GM19025 (cell line): ENCODE data around the gene RASGRP1.

ENCODE experiments used
- ATAC-seq: cut with Tn5 transposase; IDR thresholded peaks from one replicate; pipeline ENCODE4 v1.9.1; 2021; ENCODE audit warnings: mild to moderate bottlenecking, low read depth, moderate library complexity; ENCODE audit not compliant: unreplicated experiment

Gene RASGRP1

DNA sequence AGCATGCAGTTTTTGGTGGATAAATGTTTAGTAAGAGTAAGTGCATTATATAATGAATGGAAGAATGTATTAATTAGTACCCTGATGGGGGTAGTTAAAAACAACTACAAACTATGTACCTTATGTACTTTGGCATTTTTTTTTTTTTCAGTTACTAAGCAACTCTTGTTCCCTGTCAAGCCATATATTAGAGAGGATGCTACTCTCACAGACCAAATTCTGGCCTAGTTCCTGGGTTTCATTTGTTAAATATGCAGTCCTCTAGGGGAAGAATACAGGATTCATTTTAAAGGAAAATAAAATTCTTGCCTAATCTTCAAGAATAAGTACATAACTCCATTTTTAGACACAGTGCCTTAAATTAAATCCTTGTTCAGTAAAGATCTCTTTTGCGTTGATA is 93.8 kb downstream of the RASGRP1 start:
- no peak for ATAC-seq

DNA sequence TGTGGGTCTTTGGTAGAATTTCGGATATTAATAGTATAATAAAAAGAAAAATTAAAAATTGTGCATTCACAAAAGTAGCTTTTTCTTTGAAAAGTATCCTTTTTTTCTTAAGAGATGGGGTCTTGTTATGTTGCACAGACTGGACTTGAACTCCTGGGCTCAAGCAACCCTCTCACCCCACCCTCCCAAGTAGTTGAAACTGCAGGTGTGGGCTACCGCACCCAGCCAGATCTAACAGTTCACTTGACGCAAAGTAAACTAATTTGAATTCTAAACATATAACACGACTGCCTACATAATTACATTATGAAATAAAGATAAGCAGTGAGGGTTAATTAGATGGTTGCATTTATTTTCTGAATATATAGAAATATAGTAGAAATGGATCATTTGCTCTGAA is 99.9 kb downstream of the RASGRP1 start:
- ATAC-seq, result no peak

DNA sequence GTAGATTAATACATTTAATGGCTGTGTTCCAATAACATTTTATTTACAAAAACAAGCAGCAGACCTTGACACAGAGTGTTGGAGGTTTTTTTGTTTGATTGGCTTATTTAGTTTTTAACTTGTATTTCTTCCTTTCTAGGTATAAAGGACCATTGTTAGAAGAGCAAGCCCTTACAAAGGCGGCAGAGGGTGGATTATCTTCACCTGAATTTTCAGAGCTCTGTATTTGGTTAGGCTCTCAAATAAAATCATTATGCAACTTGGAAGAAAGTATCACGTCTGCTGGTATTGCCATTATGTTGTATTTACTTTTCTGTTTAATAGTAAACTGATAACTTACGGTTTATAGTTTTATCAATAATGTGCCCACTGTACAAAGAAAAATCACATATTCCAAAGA is 100.7 kb downstream of the RASGRP1 start:
- no peak for ATAC-seq

DNA sequence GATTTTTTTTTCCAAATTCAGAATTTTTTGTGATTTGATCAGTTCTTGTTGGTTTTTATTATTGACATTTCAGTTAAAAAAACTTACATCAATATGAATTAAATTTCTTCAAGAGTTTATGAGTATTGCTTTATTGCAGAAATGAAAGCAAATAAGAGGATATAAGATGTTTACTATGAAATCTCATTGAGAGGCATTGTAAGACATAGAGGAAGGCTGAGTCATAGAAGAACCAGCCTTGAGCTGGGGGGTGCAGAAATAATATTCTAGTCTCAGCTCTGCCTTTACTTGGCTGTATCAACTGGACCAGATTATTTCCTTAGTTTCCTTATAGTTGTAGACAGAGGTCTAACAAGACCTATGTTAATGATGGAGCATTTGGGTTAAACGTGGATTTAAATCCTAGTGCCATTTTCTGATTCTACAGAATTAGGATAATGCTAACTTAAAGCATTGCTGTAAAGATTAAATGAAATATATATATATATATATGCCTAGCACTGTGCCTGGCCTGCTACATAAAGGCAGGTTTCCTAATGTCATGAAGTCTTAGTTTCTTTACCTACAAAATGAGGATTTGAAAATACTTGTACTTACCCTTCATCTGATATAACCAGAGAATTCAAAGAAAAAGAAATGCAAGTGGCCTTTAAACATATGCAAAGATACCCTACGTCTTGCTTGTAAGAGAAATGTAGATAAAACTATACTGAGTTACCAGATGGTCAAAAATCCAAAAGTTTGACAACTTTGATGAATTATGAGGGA is 103.4 kb downstream of the RASGRP1 start:
- ATAC-seq, result no peak

DNA sequence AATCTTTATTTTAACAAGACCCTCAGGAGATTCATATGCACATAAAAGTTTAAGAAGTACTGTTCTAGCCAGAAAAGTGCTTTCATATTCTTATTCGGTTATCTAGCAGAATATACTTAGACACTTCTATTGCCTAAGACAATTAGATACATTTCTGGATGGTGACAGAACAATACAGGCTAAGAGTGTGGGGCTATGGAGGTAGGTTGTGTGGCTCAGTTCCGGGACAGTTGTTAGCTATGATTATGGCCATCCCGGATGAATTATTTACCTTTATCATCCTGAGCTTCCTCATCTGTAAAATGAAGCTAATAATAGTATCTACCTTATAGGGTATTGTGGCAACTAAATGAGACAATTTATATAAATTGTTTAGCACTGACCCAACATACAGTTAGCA is 104.1 kb downstream of the RASGRP1 start:
- ATAC-seq, result no peak

DNA sequence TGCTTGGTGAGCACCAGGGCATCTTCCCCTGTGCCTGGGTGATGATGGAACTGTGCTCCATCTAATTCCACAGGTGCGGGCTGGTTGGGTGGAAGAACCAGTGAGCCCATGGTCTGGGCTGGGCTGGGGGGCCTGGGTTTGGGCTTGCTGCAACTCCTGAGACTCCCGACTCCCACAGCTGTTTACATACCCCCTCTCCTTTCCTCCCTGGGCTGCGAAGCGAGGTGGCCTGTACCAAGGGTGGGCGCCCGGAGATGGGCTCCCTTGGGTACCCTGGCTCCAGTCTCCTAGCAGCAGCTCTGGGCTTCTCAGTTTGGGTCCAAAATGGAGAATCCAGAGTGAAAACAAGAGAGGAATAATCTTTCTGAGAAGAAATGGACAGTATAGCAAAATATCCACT is 105.1 kb downstream of the RASGRP1 start:
- ATAC-seq, result no peak

DNA sequence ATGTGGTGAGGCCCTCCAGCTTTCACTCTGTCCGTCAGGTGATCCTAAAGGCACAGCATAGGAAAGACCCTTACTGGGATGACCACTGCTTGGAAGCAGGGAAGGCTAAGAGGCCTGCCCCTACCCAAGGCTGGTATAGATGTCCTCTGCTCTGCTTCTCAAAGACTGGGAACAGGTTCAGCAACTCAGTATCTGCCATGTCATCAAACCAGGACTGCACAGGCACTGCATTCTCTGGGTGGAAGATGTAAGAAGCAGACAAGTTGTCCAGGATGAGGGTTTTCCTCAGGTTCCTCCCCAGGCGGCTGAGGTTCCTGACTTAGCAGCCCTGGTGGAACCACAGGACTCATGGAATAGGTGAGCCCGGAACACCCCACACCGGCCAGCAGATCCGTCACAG is 106.0 kb downstream of the RASGRP1 start:
- ATAC-seq, result no peak

DNA sequence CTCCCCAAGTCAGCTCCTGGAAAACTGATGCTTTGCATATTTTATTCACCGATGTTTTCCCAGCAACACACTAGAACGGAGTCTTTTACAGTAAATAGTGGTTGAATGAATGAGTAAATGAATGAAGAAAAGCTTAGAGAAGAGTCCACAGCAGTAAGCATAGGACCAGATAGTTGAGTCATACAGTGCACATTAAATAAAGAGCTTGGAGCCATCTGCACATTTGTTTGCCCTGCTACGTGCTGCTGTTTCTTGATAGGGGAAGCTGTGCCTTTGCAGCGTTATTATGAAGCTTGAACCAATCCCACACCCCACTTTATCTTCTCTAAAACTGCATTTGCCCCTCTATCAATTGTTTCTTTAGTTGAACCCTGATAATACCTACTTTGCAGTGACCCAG is 109.5 kb downstream of the RASGRP1 start:
- no peak for ATAC-seq

DNA sequence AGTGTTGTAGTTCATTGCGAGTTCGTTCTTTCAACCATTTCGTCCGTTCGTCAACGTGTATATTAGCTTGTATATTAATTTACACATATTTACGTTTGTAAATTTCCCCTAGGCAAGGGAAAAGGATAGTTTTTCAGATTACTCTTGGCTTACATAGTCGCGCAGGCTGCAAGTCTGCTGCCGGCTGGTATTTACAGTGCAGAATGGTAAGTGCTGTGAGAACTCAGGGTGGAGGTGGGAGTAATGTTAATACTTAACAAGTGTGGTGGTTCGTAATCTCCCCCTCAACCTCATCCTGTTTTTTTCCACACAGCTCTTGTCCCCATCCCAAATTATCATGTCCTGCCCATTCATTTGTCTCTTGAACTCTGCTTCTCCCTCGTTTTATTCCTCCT is 109.9 kb downstream of the RASGRP1 start:
- no peak for ATAC-seq

DNA sequence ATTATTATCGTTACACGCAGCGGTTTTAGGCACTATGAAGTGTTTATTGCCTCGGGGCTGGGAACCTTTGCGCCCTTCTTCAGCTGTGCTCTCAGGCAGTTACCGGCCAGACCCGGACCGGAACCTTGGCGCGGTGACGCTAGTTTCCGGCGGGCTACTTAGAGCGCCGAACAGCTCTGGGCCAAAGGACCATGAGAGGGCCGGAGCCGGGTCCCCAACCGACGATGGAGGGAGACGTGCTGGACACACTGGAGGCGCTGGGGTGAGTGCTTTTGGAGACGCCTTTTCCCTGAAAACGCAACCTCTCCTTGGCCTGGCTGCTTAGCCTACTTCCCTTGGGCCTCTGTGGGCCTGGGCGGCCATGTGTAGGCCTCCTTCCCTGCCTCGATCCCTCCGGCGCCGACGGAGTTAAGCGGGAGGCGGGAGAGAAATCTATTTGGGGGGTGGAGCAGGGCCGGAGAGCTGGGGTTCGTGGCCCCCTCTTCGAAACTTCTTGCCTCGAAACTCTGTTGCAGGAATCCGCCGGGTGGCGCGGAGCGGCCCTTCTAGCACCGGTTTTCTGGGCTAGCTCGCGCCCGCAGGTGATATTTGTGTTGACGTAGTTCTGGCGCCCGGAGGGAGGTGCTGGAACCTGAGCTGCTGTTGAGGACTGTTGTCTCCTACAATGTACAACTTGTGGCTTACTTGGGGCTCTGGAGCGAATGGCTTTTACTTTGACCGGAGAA is 110.5 kb downstream of the RASGRP1 start, which contains the start of gene FAM98B:
Gene FAM98B (plus strand): TSS at position 157 of the 725 bp plus-strand sequence. CDS start 35 bp downstream, at position 192.
- peak; percentile 95 for ATAC-seq

DNA sequence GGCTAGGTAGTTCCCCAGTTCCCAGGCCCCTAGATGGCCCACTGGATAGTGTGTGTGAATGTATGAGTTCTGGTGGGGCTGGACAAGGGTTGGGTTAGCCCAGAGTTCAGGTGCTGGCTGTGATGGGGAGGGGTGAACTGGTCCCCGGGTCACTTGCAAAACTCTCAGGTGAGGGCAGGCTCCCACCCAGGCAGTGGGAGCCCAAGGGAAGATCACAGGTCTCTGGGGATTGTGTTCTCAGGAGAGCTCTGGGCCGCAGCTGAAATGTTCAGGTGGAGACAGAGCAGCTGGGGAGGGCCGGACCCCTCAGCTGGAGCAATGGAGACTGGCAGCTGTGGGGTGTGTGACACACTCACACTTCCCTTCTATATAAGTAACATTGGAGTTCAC is 123.5 kb downstream of the RASGRP1 start:
- no peak for ATAC-seq

DNA sequence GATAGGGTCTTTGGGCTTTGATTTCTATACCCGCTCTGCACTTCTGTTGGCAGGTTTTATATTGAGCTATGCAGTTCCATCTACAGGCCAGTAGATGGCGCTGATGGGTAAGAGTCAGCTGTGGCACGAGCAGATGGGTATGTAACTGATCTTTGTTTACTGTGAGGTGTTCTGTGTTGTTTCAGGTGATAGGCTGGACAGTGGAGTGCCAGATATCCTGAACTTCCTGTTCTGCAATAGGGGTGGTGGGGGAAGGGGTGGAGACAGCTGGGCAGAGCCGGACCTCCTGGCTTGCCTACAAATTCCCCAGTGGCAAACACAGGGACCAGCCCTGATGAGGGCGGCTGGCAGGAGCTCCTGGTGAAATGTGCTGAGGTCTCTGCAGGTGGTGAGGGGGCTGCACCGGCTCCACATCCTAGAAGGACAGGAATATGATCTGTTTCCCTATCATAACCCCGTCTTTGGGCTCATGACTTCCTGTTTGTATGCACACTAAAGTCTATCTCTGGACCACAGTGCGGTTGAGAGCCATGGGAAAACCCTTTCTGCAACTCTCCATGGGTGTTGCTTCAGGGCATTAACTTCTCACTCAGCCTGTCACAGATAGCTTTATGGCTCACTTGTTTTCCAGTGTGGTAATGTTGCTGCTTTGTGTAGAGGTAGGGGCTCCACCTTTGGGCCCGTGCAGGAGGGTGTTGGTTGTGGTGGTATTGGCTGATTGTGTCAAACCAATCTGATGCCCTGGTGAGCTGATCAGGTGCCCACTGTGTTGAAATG is 124.1 kb downstream of the RASGRP1 start:
- peak; percentile 67 for ATAC-seq
